GM18861 (cell line): ENCODE measurements around the gene RNF182.
"Not testable (repeated sequence)": the region's sequence is repeated elsewhere in the genome, so short reads cannot be mapped to it uniquely, and the experiment has no call there.

Experiments
- ATAC-seq: cut with Tn5 transposase; IDR thresholded peaks from one replicate; pipeline ENCODE4 v1.9.1; 2021; ENCODE audit not compliant: unreplicated experiment

RNF182 gene

DNA sequence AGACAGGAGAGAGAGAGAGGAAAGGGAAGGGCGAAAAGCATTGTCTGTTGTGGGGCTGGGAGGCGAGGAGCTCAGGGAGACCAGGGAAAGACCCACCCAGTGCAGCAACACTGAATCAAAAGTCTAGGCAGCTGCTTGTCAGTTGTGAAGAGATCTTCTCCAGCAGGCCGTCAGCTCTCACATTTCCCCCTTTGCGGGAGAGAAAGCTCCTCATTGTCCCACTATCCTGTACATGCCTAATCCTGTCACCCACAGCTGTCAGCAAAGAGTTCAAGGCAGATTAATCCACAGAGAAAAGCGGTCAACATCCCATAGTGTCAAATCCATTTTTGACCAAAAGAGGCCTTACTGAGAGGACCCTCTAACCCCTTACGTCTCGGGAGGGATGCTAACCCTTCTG is 27.3 kb downstream of the RNF182 start:
- ATAC-seq = no peak

DNA sequence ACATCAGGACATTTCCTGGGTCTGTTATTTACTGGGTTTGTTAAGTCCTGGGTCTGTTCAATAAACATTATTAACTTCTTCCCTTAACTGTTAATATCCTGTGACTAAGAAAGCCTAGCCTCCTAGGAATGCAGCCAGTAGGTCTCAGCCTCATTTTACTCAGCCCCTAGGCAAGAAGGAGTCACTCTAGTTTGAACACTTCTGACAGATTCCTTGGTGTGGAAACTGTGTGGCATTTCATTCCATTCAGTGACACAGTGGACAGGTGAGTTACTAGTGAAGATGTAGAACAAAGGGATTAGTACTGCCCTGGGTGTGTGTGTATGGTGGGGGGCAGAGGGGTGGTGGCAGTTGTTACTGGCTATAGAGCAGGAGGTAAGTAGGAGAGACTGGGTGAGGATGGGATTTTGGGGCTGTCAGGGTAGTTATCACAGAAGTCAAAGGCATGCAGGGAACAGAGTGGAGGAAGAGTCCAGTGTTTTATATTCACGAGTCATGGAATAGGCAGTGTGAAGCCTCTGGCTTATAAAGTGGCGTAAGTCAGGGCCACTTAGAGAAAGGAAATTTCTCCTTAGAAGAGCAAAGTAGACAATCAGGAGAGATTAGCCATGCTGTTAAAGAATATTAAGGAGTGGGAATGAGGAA is 28.4 kb downstream of the RNF182 start:
- ATAC-seq = no peak

DNA sequence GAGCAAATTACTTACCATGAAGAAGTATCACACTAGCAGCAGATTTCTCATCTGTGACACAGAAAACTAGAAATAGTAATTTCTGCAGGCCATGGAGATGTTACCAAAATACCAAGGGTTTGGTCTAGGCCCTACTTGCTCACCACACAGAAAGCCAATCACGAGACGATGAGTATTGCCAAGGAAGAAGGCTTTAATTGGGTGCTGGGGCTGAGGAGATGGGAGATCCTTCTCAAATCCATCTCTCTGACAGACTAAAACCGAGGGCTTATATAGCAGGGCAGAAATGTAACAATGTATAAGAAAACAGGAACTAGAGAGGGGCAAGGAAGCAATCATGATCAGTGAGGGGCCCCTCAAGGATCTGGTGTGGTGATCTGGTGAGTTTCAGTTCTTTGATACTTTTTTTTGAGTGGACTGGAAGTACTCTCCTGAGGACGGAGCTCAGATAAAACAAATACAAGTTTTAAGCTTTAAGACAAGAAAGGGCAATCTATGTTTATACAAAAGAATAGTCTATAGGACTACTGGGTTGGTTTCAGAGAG is 40.9 kb downstream of the RNF182 start:
- no peak for ATAC-seq

DNA sequence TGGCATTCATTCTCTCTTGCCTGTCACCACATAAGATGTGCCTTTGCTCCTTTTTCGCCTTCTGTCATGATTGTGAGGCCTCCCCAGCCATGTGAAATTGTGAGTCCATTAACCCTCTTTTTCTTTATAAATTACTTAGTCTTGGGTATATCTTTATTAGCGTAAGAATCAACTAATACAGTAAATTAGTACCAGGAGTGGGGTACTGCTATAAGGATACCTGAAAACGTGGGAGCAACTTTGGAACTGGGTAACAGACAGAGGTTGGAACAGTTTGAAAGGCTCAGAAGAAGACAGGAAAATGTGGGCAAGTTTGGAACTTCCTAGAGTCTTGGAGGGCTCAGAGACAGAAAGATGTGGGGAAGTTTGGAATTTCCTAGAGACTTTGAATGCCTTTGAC is 46.6 kb downstream of the RNF182 start:
- no peak for ATAC-seq

DNA sequence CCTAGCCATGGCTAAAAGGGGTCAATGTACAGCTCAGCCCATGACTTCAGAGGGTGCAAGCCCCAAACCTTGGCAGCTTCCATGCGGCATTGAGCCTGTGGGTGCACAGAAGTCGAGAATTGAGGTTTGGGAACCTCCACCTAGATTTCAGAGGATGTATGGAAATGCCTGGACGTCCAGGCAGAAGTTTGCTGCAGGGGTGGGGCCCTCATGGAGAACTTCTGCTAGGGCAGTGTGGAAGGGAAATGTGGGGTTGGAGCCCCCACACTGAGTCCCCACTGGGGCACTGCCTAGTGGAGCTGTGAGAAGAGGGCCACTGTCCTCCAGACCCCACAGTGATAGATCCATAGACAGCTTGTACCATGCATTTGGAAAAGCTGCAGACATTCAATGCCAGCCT is 47.9 kb downstream of the RNF182 start:
- not testable (repeated sequence) for ATAC-seq

DNA sequence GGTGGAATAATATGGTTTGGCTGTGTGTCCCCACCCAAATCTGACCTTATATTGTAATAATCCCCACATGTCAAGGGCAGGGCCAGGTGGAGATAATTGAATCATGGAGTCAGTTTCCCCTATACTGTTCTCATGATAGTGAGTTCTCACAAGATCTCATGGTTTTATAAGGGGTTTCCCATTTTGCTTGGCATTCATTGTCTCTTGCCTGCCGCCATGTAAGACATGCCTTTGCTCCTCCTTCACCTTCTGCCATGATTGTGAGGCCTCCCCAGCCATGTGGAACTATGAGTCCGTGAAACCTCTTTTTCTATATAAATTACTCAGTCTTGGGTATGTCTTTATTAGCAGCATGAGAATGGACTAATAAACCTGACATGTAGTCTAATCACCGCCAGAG is 48.7 kb downstream of the RNF182 start:
- ATAC-seq = not testable (repeated sequence)

DNA sequence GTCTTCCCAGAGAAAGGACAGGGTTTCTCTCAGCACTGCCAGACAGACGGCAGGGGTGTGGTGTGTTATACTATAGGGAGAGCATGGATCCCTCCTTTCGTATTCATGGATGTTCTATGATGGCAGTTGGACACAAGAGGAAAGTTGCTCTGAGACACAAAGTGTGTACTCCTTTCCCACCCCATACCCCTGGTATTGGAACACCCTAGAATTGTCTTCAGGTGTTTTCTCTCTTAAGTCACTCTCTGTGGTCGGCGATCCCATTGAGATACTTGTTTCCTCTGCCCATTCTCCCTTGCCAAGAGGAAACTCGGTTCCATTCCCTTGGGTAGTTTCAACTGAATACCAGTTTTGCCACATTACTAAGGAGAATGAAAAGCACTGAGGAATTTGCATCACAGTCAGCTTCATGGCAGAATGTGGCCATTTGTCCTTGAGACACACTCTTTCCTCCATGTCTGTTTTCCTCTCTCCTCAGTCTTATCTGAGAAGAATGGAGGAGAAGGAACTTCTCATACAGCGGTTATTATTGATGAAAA is 53.4 kb downstream of the RNF182 start:
- ATAC-seq = no peak

DNA sequence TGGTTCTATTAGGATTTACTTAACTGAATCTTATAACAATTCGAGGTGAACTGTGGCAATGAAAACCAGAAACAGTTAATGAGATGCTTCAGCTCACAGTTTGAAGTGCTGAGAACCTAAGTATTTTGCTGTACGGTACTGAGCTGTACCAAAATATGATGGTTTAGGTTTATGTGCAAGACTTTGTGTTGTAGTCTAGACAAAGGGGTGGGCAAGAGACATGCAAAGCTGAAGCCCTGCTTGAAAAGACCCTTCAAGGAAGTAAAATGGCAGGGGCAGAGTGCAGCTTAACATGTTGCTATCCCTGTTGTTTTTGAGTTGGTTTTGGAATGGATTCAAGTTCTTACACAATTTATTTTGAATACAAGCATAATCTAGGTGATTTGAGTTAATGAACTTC is 54.0 kb downstream of the RNF182 start:
- no peak for ATAC-seq

DNA sequence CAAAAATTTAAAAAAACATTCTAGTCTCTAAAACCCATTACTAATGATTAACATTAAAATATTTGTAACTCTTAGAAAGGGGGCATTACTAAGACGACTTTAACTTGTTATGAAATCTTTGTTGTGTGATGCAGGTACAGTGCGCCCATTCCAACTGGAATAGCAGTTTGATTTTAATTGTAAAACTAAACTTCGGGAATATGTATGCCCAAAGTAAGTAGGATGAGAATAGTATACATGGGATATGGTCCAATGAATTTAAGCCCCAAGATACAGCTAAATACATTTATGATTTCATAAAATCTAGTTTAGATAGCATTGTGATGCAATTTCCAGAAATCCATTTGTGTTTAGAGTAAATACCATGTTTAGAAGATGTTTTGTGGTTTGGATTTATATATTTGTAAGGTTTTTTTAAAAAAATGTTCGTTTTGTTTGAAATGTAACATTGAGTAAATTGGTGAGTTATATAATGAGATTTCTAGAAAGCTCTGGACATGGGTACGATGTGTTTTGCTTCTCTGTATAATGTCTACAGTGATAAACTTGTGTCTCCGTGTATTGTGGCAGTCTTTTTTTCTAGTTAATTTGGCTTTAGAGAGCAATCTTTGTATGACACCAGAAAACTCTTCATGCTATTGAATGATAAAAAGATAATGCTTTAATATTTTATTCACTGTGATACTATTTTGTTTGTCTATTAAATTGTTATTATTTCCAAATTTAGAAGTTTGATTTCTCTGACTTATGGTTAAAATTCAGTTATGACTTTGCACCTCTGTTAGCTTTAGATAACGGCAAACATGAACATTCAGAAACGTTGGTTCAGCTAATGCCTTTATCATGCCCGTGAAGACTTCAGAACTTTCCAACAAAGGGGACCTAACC is 54.8 kb downstream of the RNF182 start:
- no peak for ATAC-seq

DNA sequence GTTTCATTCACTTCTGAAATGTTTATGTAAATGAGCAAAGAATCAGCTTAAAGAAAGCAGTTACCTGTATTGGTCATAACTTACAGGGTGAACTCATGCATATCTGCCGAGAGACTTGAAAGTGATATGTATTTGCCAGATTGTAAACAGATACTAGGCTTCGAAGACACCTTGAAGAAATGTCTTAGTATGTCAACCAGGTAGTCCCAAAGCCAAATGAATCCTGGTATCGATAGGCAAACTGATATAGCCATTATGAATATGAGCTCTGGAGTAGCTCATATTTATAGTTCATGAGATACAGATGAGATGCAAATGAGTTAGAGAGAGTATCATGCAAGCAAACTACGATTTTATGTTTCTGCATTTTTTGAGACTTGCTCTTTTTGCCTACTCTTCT is 55.8 kb downstream of the RNF182 start:
- ATAC-seq = no peak

DNA sequence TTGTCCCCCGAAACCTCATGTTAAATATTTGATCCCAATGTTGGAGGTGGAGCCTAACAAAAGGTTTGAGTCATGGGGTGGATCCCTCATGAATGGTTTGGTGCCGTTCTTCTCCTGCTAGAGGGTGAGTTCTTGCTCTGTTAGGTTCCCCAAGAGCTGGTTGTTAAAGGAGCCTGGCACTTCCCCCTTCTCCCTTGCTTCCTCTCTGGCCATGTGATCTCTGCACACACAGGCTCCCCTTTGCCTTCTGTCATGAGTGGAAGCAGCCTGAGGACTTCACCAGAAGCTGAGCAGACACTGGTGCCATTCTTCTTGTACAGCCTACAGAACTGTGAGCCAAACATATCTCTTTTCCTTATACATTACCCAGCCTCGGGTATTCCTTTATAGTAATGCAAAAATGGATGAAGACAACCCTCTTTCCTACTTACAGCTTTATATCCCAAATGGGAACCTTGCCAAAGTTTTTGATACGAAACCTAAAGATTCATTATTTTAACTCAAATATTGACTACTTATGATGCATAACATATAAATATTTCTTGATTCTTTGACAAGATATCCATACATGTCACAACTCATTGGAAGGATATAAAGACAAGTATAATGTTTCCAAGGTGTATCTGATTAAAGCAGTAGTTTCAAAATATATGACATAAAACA is 61.0 kb downstream of the RNF182 start:
- ATAC-seq = no peak

DNA sequence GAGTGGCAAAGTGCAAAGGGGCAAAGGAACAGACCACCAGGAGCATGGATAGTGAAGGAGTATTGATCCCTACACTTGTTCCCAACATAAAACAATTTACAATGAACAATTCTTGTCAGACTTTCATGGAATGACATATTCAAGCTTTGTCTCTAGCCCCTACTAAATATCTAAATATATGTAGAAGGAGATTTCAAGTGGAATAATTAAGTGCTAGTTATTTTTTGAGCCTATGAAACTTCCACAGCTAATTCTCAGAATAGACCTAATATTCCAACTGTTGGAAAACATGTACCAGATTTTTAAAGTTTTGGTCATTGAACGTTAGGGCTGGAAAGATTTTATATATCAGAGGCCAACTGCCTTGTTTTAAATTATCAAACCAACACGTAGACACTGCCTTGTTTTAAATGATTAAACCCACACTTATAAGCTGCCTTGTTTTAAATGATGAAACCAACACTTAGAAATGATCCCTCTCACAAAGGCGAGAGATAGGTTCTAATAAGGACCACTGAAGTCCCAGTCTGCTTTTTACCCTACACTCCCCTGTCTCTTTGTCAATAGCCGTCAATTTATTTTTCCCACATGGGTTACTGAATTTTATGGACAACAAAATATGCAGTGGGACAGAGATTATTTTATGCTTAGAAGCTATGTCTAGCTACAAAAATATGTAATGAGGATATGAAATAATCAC is 62.1 kb downstream of the RNF182 start:
- ATAC-seq = no peak

DNA sequence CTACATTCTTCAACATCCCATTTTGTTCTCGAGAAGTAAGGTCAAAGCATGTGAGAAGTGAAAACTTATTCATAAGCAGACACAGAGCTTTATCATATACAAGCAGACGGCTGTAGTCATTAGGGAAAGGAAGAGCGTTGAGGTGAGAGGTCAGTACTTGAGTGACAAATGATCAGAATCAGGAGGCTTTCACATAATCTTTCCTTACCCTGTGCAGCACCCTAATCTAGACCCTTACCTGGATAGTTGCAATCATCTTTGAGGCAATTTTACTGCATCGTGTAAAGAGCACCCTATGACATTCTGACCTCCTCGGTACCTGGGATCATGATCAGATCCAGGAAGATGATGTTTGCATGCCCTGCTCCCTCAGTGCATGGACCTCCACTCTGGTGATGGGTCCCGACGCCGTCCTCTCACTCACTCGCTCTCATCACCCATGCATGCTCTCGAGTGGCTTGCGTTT is 62.7 kb downstream of the RNF182 start:
- no peak for ATAC-seq

DNA sequence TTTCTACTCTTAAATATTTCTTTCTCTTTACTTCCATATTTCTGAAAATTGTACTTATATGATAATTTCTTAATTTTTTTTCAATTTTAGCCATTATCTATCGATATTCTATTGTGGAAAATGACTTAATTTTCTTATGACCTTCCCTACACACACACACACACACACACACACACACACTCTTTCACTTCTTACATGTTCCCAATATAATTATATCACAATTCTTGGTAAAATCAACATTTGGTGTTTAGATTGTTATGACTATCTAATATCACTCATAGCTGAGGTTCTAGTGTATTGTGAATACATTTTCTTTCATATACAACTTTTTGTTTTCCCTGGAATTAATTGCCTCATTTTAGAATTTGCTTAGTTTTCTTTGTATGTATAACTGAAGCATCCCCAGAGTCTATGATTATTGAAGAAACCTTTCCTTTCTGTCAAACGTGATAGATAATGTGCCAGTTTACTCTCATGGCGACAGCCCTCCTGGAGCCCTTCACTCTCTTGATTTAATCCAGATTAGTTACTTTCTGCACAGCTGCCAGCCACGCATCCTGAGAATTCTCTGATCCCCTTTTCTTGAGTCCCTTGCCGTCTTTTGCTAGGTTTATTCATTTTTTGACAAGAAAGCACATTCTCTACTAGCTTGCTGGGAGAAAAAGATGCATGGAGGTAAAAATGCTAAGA is 63.4 kb downstream of the RNF182 start:
- ATAC-seq = no peak

DNA sequence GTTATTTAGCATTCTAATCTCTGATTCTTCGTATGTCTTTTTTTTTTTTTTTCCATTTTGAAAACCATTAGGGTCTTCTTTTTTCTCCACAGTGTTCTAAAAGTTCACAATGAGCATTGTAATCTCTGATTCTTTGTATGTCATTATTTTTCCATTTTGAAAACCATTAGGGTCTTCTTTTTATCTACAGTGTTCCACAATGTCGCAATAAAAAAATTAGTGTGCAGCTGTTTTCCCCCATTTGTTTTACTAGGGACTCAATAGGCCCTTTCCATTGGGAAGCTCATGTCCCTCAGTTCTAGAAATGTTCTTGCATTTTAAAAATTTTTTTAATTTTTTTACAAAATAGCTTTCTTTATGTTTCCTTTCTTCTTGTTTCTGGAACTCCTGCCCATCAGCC is 64.2 kb downstream of the RNF182 start:
- no peak for ATAC-seq

DNA sequence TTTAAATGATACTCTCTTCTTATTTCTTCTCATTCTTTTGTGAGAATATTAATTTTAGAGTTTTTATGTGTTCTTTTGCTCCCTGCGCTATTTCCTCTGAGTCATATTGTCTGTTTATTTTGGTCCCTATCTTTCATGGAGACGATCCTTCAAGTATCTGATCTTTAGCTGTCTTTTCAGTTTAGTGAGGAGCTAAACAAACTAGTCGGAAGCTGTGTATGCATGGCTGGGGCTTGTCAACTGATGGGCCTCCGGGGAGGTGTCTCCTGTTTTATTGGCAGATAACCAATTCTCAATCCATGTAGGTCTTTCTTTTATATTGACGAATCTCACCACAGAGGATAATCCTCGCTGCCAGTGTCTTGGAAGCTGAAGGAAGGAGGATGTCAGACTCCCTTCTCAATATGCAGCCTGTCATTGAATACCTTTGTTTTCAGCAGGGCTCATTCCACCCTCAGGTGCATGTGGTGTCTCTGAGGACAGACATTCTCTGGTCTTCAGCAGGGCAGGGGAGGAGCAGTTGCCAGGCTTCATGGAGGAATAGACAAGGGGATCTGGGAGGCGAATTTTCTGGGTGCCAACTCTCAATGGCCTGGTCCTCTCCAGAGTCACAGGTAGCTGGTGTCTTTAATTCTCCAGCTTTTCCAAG is 64.9 kb downstream of the RNF182 start:
- no peak for ATAC-seq

DNA sequence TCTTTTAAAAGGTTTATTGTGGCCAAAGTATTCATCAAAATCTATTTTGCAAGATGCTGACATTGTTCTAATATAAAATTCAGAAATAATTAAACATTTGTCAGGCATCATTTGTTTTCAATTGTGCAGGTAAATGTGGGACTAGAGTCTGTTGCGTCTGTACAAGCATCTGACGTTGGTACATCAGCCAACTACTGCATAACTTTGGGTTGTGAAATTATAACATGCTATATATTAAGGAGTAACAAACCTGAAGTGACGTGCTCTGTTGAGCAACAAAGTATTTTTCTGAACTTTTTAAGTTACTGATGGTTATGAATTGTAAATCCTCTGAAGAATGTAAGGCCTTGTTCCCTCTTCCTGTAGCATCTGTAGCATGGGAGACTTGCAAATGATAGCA is 66.0 kb downstream of the RNF182 start:
- ATAC-seq = no peak

DNA sequence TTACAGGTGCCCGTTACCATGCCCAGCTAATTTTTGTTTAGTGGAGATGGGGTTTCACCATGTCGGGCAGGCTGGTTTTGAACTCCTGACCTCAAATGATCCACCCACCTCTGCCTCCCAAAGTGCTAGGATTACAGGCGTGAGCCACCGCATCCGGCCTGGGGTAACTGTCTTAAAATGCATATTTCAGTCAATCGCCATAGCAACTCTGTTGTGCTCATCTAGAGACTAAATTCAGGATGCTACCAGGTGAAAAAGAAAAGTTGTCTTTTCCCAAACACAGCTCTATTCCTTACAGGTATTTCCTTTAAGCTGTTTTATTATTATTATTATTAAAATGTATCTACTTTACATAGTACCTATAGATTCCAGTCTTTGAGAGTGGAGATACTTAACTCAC is 66.6 kb downstream of the RNF182 start:
- ATAC-seq = no peak

DNA sequence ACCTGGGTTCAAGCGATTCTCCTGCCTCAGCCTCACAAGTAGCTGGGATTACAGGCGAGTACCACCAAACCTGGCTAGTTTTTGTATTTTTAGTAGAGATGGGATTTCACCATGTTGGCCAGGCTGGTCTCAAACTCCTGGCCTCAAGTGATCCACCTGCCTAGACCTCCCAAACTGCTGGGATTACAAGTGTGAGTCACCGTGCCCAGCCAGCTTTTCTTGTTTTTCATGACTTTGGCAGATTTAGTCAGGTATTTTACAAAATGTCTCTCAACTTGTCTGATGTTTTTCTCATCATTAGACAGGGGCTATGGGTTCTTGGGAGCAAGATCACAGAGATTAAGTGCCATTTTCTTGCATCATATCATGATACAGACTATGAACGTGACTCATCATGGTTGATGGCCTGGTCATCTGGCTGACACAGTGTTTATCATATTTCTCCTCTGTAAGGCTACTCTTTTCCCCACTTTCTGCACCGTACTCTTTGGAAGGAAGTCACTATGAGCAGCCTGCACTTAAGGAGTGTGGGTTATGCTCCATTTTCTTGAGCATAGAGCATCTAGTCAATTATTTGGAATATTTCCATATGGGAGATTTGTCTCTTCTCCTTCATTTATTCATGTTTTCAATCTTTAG is 67.8 kb downstream of the RNF182 start:
- ATAC-seq = no peak
